Neural crest cell (in vitro differentiated cells): ENCODE results near the gene SPATS1. TPM values are rescaled to one million over a fixed set of nuclear protein-coding genes. Genes with fewer than 3 reads are reported as not detected.

Source experiments
- DNase-seq: peaks from one replicate; pipeline ENCODE4 v3.0.0; 2021; ENCODE audit warnings: low read depth, mixed read lengths, low spot score
- H3K27ac Mint-ChIP-seq: one replicate; pipeline ENCODE4 v1.8.0; 2021; ENCODE audit warnings: mild to moderate bottlenecking, mixed read lengths; ENCODE audit not compliant: unreplicated experiment
- H3K27me3 Mint-ChIP-seq: 2 replicates; pipeline ENCODE4 v1.8.0; 2021; ENCODE audit warnings: low read depth, mild to moderate bottlenecking, mixed read lengths
- H3K36me3 Mint-ChIP-seq: 2 replicates; pipeline ENCODE4 v1.8.0; 2021; ENCODE audit warnings: low read depth, mild to moderate bottlenecking, mixed read lengths
- H3K4me1 Mint-ChIP-seq: 2 replicates; pipeline ENCODE4 v1.8.0; 2021; ENCODE audit warnings: mixed read lengths
- H3K4me3 Mint-ChIP-seq: one replicate; pipeline ENCODE4 v1.8.0; 2021; ENCODE audit warnings: mild to moderate bottlenecking, mixed read lengths
- H3K9me3 Mint-ChIP-seq: 2 replicates; pipeline ENCODE4 v1.8.0; 2021; ENCODE audit warnings: mixed read lengths
- total RNA-seq: library from RNA; stranded (reverse); gene quantifications from 2 replicates; pipeline ENCODE4 v1.2.1, GENCODE V29; 2021
- TF ChIP-seq, protein P1 (sequence below): fragments of 200-600 bp; sonication (generic); conservative IDR thresholded peaks from 2 replicates; pipeline ENCODE4 v1.5.0; 2021; ENCODE audit warnings: antibody characterized with exemption, mild to moderate bottlenecking

Gene SPATS1
- total RNA-seq, 1 donor from 2014 or later, result not detected

DNA sequence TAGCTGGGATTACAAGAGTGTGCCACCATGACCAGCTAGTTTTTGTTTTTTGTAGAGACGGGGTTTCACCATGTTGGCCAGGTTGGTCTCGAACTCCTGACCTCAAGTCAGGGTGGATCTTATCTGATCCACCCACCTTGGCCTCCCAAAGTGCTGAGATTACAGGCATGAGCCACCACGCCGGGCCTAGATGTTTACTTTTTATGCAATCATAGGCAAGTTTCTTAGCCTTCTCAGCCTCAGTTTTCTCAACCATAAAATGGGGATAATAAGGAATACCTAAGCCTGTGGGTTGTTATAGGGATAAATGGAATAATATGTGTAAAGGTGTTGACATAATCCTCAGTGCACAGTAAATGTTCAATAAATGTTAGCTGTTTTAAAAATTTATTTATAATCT, 9.8 kb downstream of the SPATS1 start:
- TF ChIP-seq, protein P1, sequence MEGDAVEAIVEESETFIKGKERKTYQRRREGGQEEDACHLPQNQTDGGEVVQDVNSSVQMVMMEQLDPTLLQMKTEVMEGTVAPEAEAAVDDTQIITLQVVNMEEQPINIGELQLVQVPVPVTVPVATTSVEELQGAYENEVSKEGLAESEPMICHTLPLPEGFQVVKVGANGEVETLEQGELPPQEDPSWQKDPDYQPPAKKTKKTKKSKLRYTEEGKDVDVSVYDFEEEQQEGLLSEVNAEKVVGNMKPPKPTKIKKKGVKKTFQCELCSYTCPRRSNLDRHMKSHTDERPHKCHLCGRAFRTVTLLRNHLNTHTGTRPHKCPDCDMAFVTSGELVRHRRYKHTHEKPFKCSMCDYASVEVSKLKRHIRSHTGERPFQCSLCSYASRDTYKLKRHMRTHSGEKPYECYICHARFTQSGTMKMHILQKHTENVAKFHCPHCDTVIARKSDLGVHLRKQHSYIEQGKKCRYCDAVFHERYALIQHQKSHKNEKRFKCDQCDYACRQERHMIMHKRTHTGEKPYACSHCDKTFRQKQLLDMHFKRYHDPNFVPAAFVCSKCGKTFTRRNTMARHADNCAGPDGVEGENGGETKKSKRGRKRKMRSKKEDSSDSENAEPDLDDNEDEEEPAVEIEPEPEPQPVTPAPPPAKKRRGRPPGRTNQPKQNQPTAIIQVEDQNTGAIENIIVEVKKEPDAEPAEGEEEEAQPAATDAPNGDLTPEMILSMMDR, result no peak
- Mint-ChIP-seq H3K9me3 (no peaks in the 10 kb centered on the region), H3K27ac (no peak overlapping the region), H3K27me3 (peaks cover 21% of the 10 kb centered on the region), H3K4me3 (no peak overlapping the region), H3K4me1 (no peaks in the 10 kb centered on the region), H3K36me3 (no peaks in the 10 kb centered on the region)
- no peak for DNase-seq

DNA sequence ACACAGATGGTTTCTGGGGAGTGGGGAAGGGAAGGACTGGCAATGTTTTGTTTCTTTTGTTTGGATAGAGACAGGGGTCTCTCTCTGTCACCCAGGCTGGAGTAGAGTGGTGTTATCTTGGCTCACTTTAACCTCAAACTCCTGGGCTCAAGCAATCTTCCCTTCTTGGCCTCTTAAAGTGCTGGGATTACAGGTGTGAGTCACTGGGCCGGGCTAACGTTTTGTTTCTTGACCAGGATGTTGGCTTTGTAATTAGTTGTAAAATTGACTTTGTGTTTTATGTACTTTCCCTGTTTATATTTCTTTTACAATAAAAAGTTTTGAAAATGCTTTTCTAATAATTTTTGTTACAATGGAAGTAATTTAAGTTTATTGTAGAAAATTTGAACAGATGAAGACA, 10.9 kb downstream of the SPATS1 start:
- Mint-ChIP-seq H3K36me3 (no peaks in the 10 kb centered on the region), H3K4me3 (no peak overlapping the region), H3K27ac (no peak overlapping the region), H3K27me3 (peaks cover 29% of the 10 kb centered on the region), H3K4me1 (no peaks in the 10 kb centered on the region), H3K9me3 (no peaks in the 10 kb centered on the region)
- TF ChIP-seq, protein P1, result no peak
- no peak for DNase-seq

DNA sequence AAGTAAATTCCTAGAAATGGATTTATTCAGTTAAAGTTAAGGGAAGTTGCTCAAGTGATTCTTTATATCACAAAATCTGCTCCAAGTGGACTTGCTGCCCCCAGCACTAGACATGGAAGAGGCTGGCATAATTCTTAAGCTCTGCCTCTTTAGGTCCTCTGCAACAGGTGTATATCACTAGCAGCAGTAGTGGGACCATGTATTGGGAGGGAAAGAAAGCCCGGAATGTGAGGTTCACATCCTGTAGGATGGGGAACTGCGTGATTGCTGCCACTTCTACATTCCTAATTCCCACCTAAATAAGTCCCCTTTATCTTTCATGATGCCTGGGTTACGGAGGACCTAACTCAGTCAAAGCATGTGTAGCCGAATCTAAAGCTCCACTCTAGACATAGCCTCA, 13.2 kb downstream of the SPATS1 start:
- TF ChIP-seq, protein P1, result no peak
- Mint-ChIP-seq H3K4me3 (no peak overlapping the region), H3K27ac (no peak overlapping the region), H3K4me1 (no peaks in the 10 kb centered on the region), H3K9me3 (no peaks in the 10 kb centered on the region), H3K27me3 (peaks cover 32% of the 10 kb centered on the region), H3K36me3 (no peaks in the 10 kb centered on the region)
- DNase-seq, result no peak

DNA sequence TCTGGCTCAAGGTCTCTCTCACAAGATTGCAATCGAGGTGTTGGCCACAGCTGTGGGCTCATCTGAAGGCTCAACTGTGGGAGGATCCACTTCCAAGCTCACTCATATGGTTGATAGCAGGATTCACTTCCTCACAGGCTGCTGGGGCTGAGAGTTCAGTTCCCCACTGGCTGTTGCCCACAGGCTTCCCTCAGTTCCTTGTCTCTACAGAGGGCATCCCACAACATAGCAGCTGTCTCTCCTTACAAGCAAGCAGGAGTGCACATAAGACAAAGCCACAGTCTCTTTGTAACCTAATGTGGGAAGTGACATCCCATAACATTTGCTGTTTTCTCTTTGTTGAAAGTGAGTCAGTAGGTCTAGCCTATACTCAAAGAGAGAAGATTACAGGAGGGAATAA, 14.0 kb downstream of the SPATS1 start:
- no peak for DNase-seq
- peaks cover 4% of the 10 kb centered on the region for H3K4me1 Mint-ChIP-seq
- TF ChIP-seq, protein P1, result no peak
- no peaks in the 10 kb centered on the region for H3K36me3 Mint-ChIP-seq
- peaks cover 32% of the 10 kb centered on the region for H3K27me3 Mint-ChIP-seq
- H3K4me3 Mint-ChIP-seq, result no peak overlapping the region
- H3K9me3 Mint-ChIP-seq, result no peaks in the 10 kb centered on the region
- no peak overlapping the region for H3K27ac Mint-ChIP-seq

DNA sequence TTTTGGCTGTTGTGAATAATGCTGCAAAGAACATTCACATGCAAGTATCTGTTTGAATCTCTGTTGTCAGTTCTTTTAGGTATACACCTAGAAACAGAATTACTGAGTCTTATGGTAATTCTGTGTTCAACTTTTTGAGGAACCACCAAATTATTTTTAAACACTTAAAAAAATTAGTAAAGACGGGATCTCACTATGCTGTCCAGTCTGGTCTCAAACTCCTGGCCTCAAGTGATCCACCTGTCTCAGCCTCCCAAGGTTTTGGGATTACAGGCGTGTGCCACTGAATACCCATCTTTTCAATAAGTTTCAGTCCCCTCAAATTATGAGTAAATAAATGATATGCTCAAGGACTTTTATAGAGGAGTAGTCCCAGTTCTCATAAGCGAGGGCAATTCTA, 17.5 kb downstream of the SPATS1 start:
- no peaks in the 10 kb centered on the region for H3K36me3 Mint-ChIP-seq
- H3K27ac Mint-ChIP-seq, result no peak overlapping the region
- H3K27me3 Mint-ChIP-seq, result peaks cover 32% of the 10 kb centered on the region
- H3K9me3 Mint-ChIP-seq, result no peaks in the 10 kb centered on the region
- no peak for DNase-seq
- H3K4me1 Mint-ChIP-seq, result peaks cover 7% of the 10 kb centered on the region
- TF ChIP-seq, protein P1, result no peak
- H3K4me3 Mint-ChIP-seq, result no peak overlapping the region

DNA sequence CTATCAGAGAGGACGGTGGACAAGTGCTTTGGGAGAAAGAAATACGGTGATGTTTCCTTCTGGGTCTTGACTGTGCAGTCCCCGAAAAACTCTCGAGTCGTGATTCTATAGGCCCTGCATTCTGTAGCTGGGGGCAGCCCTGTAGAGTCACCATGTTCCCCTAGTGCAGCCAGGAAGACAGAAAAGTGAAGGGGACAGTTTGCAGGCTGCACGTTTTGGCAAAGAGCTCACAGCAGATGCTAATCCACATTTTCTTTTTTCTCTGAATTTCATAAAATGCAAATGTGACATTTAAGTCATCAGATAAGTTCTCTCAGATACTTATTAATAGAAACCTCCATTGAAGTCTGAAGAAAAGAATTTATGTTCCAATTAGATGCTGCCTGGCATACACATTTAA, 19.5 kb downstream of the SPATS1 start:
- Mint-ChIP-seq H3K4me3 (no peak overlapping the region), H3K9me3 (no peaks in the 10 kb centered on the region), H3K4me1 (peaks cover 7% of the 10 kb centered on the region), H3K27ac (no peak overlapping the region), H3K36me3 (no peaks in the 10 kb centered on the region), H3K27me3 (peaks cover 14% of the 10 kb centered on the region)
- DNase-seq, result no peak
- TF ChIP-seq, protein P1, result no peak
